Suprapubic skin (tissue), 4 donors: ENCODE measurements around the gene OR6A2. TPM values are rescaled to one million over a fixed set of nuclear protein-coding genes. Genes with fewer than 3 reads are reported as not detected.

Source experiments
- DNase-seq, 2 donors: peaks; one replicate each; pipeline ENCODE4 v3.0.0-alpha.2; 2019; ENCODE audit warnings: low spot score in 2 of 2
- H3K27ac ChIP-seq: fragments of 200-600 bp; sonication (generic); one replicate; pipeline ENCODE4 v1.5.1; 2019
- H3K27me3 ChIP-seq: fragments of 200-600 bp; sonication (generic); one replicate; pipeline ENCODE4 v1.5.1; 2019
- H3K36me3 ChIP-seq: fragments of 200-600 bp; sonication (generic); one replicate; pipeline ENCODE4 v1.5.1; 2019
- H3K4me1 ChIP-seq: fragments of 200-600 bp; sonication (generic); one replicate; pipeline ENCODE4 v1.5.1; 2019
- H3K4me3 ChIP-seq: fragments of 200-600 bp; sonication (generic); one replicate; pipeline ENCODE4 v1.5.1; 2019; ENCODE audit warnings: mild to moderate bottlenecking
- H3K9me3 ChIP-seq: fragments of 200-600 bp; sonication (generic); one replicate; pipeline ENCODE4 v1.5.1; 2019
- EP300 ChIP-seq: sonication (generic); formaldehyde crosslinking; IDR thresholded peaks from one replicate; pipeline ENCODE4 v1.6.1; 2017; ENCODE audit warnings: antibody characterized with exemption
- POLR2A ChIP-seq, 2 donors: fragments of 450-650 bp; IDR thresholded peaks; one replicate each; pipeline ENCODE4 v1.6.1; 2017; ENCODE audit warnings: antibody characterized with exemption in 2 of 2, mild to moderate bottlenecking in 2 of 2, moderate library complexity in 2 of 2
- POLR2AphosphoS5 ChIP-seq, 3 donors: sonication (generic); formaldehyde crosslinking; IDR thresholded peaks; one replicate each; pipeline ENCODE4 v1.6.1; 2017; ENCODE audit warnings: antibody characterized with exemption in 3 of 3
- WGBS: methylation state at CpG from one replicate; pipeline ENCODE4 v1.1.5; 2018; 5-methylcytosine and 5-hydroxymethylcytosine counted together
- total RNA-seq, 4 donors: library from RNA; depleted of rRNA; stranded (reverse); fragments of >200 nt; gene quantifications; one replicate each; pipeline ENCODE4 v1.1.0, GENCODE V29; 2016
- TF ChIP-seq, protein P1 (sequence below), 2 donors: fragments of 200-600 bp in 1 of 2; fragments of 450-650 bp in 1 of 2; sonication (generic) in 1 of 2; IDR thresholded peaks; one replicate each; pipeline ENCODE4 v1.5.1; 2016 to 2019; ENCODE audit warnings: antibody characterized with exemption in 2 of 2, mild to moderate bottlenecking in 1 of 2, moderate library complexity in 1 of 2

The OR6A2 gene
- total RNA-seq = under 1 TPM in 1 of 4 donors, not detected in 3; 0.72 TPM

DNA sequence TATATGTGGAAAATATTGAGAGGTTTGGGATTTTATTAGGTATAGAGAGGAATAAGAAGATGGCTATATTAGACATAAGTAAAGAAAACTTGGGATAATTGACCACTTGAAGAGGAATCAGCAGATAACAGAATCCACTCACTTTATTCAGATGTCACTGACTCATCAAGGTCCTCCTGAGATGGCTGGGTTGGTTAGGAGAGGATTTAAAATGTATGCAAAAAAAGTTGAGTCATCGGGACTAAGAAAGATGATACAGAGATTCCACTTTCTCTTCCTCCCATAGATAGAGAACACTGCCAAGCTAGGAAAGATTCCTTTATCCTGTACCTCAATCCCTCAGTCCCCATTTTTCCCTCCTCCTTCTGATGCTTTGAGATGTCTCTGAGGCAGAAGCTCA lies at the start of gene OR6A2:
OR6A2 (minus strand) TSS at position 288 of the 400 bp plus-strand sequence. CDS start 3,981 bp downstream, outside the sequence.
- no peaks in the 10 kb centered on the region for H3K36me3 ChIP-seq
- no peaks in the 10 kb centered on the region for H3K4me1 ChIP-seq
- no peak for TF ChIP-seq POLR2AphosphoS5 (IDR thresholded peaks at IDR 0.05)
- no peak for TF ChIP-seq EP300
- no peak for TF ChIP-seq POLR2A (IDR thresholded peaks at IDR 0.05)
- TF ChIP-seq, protein P1, sequence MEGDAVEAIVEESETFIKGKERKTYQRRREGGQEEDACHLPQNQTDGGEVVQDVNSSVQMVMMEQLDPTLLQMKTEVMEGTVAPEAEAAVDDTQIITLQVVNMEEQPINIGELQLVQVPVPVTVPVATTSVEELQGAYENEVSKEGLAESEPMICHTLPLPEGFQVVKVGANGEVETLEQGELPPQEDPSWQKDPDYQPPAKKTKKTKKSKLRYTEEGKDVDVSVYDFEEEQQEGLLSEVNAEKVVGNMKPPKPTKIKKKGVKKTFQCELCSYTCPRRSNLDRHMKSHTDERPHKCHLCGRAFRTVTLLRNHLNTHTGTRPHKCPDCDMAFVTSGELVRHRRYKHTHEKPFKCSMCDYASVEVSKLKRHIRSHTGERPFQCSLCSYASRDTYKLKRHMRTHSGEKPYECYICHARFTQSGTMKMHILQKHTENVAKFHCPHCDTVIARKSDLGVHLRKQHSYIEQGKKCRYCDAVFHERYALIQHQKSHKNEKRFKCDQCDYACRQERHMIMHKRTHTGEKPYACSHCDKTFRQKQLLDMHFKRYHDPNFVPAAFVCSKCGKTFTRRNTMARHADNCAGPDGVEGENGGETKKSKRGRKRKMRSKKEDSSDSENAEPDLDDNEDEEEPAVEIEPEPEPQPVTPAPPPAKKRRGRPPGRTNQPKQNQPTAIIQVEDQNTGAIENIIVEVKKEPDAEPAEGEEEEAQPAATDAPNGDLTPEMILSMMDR (IDR thresholded peaks at IDR 0.05) = no peak
- H3K4me3 ChIP-seq = no peak within 1 kb of the TSS
- no peaks in the 10 kb centered on the region for H3K27me3 ChIP-seq
- DNase-seq = no peak
- H3K9me3 ChIP-seq = no peaks in the 10 kb centered on the region
- 88% methylated on average over 1 of the region's 1 CpG for WGBS
- no peak within 1 kb of the TSS for H3K27ac ChIP-seq

DNA sequence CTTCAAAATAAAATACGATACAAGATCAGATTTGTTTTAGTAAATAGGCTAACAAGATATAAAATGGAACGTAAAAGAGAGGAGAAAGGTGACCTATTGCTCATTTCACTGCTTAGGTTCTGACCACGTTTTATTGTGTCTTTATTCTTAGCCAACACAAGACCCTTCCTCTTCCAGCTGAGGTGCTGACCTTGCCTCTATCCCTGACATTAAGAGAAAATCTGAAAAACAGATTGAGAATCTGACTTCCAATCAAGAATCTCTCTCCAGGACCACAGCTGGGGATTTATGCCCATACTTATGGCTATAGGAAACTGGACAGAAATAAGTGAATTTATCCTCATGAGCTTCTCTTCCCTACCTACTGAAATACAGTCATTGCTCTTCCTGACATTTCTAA lies 45.9 kb upstream of the OR6A2 start, which contains the start of gene OR10A5:
OR10A5 (plus strand) TSS at position 301 of the 400 bp plus-strand sequence; CDS start at position 301, 0 bp downstream.
- DNase-seq = no peak
- no peaks in the 10 kb centered on the region for H3K27me3 ChIP-seq
- H3K9me3 ChIP-seq = no peaks in the 10 kb centered on the region
- WGBS = 81% methylated on average over 3 of the region's 3 CpGs
- H3K36me3 ChIP-seq = no peaks in the 10 kb centered on the region
- H3K4me3 ChIP-seq = no peak within 1 kb of the TSS
- TF ChIP-seq POLR2AphosphoS5 (IDR thresholded peaks at IDR 0.05) = no peak
- no peak for TF ChIP-seq POLR2A (IDR thresholded peaks at IDR 0.05)
- no peak within 1 kb of the TSS for H3K27ac ChIP-seq
- no peaks in the 10 kb centered on the region for H3K4me1 ChIP-seq

DNA sequence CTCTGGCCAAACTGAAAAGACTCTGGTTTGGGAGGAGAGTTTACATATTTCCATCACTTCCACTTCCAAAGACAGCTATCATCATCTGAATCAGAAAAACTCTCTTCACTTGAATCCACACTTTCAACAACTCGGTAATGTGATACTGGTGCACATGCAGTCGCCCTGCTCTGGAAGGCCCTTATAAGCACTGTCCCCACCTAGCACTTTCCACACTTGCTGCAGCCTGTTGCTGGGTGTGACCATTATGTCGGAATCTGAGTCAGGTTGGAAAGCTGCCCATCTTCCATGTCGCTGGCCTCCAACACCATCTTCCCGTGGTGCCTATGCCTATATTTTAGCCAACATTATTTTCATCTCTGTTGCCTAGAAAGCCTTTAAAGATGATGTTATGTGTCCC lies 44.9 kb upstream of the OR6A2 start:
- Histone ChIP-seq H3K27ac (no peak overlapping the region), H3K27me3 (no peaks in the 10 kb centered on the region), H3K9me3 (no peaks in the 10 kb centered on the region), H3K4me1 (no peaks in the 10 kb centered on the region), H3K36me3 (no peaks in the 10 kb centered on the region), H3K4me3 (no peak overlapping the region)
- TF ChIP-seq, protein P1 (IDR thresholded peaks at IDR 0.05) = no peak
- TF ChIP-seq POLR2AphosphoS5 (IDR thresholded peaks at IDR 0.05) (no peak), POLR2A (IDR thresholded peaks at IDR 0.05) (no peak), EP300 (no peak)
- DNase-seq = no peak
- 87% methylated on average over 5 of the region's 5 CpGs for WGBS

DNA sequence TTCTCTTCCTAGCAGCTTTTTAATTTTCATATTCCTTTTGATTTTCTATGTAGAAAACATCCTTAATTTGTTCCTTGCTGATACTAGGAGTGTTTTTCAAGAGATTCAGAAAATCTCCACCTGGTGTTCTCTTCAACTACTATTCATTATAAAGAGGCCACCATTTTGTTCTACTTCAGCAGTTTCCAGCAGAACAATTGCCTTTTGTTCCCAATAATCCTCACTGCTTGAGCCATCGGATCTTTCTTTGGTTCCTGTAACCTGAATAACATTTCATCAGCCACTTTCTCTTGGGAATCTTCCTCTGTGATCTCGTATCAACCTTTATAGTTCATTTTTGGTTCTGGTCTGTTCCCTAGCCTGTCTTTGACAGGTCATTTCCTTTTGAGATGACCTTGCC lies 44.2 kb upstream of the OR6A2 start:
- DNase-seq = no peak
- Histone ChIP-seq H3K4me1 (no peaks in the 10 kb centered on the region), H3K4me3 (no peak overlapping the region), H3K36me3 (no peaks in the 10 kb centered on the region), H3K9me3 (no peaks in the 10 kb centered on the region), H3K27ac (no peak overlapping the region), H3K27me3 (no peaks in the 10 kb centered on the region)
- TF ChIP-seq POLR2AphosphoS5 (IDR thresholded peaks at IDR 0.05) = no peak
- TF ChIP-seq, protein P1 (IDR thresholded peaks at IDR 0.05) = no peak
- TF ChIP-seq POLR2A (IDR thresholded peaks at IDR 0.05) = no peak
- TF ChIP-seq EP300 = no peak
- 68% methylated on average over 2 of the region's 2 CpGs for WGBS

DNA sequence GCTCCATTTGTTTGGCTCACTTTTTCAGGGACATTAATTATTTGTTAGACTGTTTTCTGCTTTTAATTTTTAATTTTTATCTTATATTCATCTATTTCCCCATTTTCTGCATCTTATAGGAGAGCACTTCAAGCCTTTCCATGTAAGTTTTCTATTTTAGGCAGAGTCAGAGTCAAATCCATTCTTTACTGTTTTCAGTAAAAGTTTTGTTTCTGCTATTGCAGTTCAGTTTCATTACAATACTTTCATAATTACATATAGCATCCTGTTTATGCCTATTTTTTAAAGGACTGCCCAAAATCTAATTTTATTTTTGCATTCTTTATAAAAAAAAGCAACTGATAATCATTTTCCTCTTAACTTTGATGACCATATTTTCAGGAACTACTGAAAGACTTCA lies 42.2 kb upstream of the OR6A2 start:
- Histone ChIP-seq H3K4me1 (no peaks in the 10 kb centered on the region), H3K4me3 (no peak overlapping the region), H3K36me3 (no peaks in the 10 kb centered on the region), H3K27me3 (no peaks in the 10 kb centered on the region), H3K27ac (no peak overlapping the region), H3K9me3 (no peaks in the 10 kb centered on the region)
- TF ChIP-seq POLR2A (IDR thresholded peaks at IDR 0.05) (no peak), POLR2AphosphoS5 (IDR thresholded peaks at IDR 0.05) (no peak), EP300 (no peak)
- TF ChIP-seq, protein P1 (IDR thresholded peaks at IDR 0.05) = no peak
- DNase-seq = no peak

DNA sequence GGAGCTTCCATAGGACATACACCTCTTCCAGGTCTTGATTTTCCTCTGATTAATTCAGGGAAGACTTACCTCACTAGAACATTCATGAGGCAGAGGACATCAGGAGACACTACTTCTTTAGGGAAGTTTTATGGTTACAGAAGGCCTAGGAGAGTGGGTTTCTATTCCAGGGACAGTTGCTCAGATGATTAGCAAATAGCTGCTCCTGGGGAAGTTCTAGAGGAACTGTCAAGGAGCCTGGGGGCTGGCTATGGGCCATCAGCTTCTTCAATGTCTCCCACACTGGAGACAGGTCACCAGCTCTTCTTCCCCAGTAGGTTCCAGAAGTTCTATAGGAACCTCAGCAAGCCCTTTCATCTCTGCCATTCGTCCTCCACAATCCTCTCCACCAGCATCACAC lies 34.5 kb upstream of the OR6A2 start:
- 68% methylated on average over 1 of the region's 1 CpG for WGBS
- Histone ChIP-seq H3K27ac (no peak overlapping the region), H3K27me3 (no peaks in the 10 kb centered on the region), H3K36me3 (no peaks in the 10 kb centered on the region), H3K4me3 (no peak overlapping the region), H3K4me1 (no peaks in the 10 kb centered on the region), H3K9me3 (no peaks in the 10 kb centered on the region)
- DNase-seq = no peak
- no peak for TF ChIP-seq POLR2AphosphoS5 (IDR thresholded peaks at IDR 0.05)
- TF ChIP-seq, protein P1 (IDR thresholded peaks at IDR 0.05) = no peak
- no peak for TF ChIP-seq POLR2A (IDR thresholded peaks at IDR 0.05)
- TF ChIP-seq EP300 = no peak
